Fibroblast of lung (primary cell): ENCODE measurements around the gene WSCD1. TPM values are rescaled to one million over a fixed set of nuclear protein-coding genes. Genes with fewer than 3 reads are reported as not detected.

ENCODE experiments used
- DNase-seq, 2 donors: peaks; one replicate each; pipeline versions ENCODE4 v3.0.0 to v3.0.0-alpha.2; 2010; ENCODE audit warnings: low read depth in 2 of 2
- H2AFZ ChIP-seq: 2 replicates; pipeline ENCODE4 v1.5.1; 2012; ENCODE audit warnings: low read length, control low read depth, inconsistent platforms
- H3K27ac ChIP-seq: 2 replicates; pipeline ENCODE4 v1.5.1; 2011; ENCODE audit warnings: low read length, control low read depth; ENCODE audit not compliant: insufficient read depth
- H3K27me3 ChIP-seq: 2 replicates; pipeline ENCODE4 v1.5.1; 2011; ENCODE audit warnings: mild to moderate bottlenecking, low read length; ENCODE audit not compliant: control insufficient read depth, insufficient read depth
- H3K36me3 ChIP-seq: 2 replicates; pipeline ENCODE4 v1.5.1; 2011; ENCODE audit warnings: low read length; ENCODE audit not compliant: control insufficient read depth, insufficient read depth
- H3K4me1 ChIP-seq: 2 replicates; pipeline ENCODE4 v1.5.1; 2011; ENCODE audit warnings: low read length; ENCODE audit not compliant: control insufficient read depth, insufficient read depth; ENCODE audit errors: extremely low read depth
- H3K4me2 ChIP-seq: 2 replicates; pipeline ENCODE4 v1.5.1; 2011; ENCODE audit warnings: low read length, control low read depth; ENCODE audit not compliant: insufficient read depth; ENCODE audit errors: extremely low read depth
- H3K4me3 ChIP-seq, 4 experiments: fragments of 200-600 bp in 1 of 4; sonication (generic) in 1 of 4; replicated peaks in 1 of 4; 2 replicates each; pipeline ENCODE4 v1.5.1; 2011 to 2016; ENCODE audit warnings: low read length in 4 of 4, low read depth in 3 of 4, mild to moderate bottlenecking in 3 of 4, control low read depth in 2 of 4, inconsistent platforms in 1 of 4, mixed read lengths in 1 of 4; ENCODE audit not compliant: insufficient read depth in 1 of 4; ENCODE audit errors: control extremely low read depth in 1 of 4
- H3K79me2 ChIP-seq: 2 replicates; pipeline ENCODE4 v1.5.1; 2012; ENCODE audit warnings: mild to moderate bottlenecking, low read length, inconsistent platforms; ENCODE audit not compliant: control insufficient read depth, insufficient read depth
- H3K9ac ChIP-seq: 2 replicates; pipeline ENCODE4 v1.5.1; 2011; ENCODE audit warnings: mild to moderate bottlenecking, low read length, control low read depth; ENCODE audit not compliant: insufficient read depth
- H3K9me3 ChIP-seq: 2 replicates; pipeline ENCODE4 v1.5.1; 2012; ENCODE audit warnings: low read depth, low read length; ENCODE audit not compliant: control insufficient read depth, insufficient read depth
- H4K20me1 ChIP-seq: 2 replicates; pipeline ENCODE4 v1.5.1; 2011; ENCODE audit warnings: low read length; ENCODE audit not compliant: control insufficient read depth, insufficient read depth; ENCODE audit errors: extremely low read depth
- EZH2 ChIP-seq: IDR thresholded peaks from 2 replicates; pipeline ENCODE4 v1.5.1; 2012; ENCODE audit warnings: low read length, control low read depth, mild to moderate bottlenecking; ENCODE audit errors: missing control alignments
- polyA plus RNA-seq, 2 donors: library from polyadenylated mRNA; depleted of rRNA in 1 of 2; stranded (reverse) in 1 of 2; unstranded in 1 of 2; fragments of >200 nt; gene quantifications; 2 replicates each; pipeline ENCODE4 v1.2.1, GENCODE V29; 2011 to 2012; ENCODE audit warnings: missing spikeins in 1 of 2
- total RNA-seq: library from RNA; depleted of rRNA; stranded (reverse); fragments of >200 nt; gene quantifications from 2 replicates; pipeline ENCODE4 v1.2.1, GENCODE V29; 2014
- TF ChIP-seq, protein P1 (sequence below), 2 donors: IDR thresholded peaks in 1 of 2; conservative IDR thresholded peaks in 1 of 2; 1 replicate in 1 of 2; 2 replicates in 1 of 2; pipeline ENCODE4 v1.5.1; 2011 to 2012; ENCODE audit warnings: low read length in 2 of 2, control low read depth in 1 of 2, inconsistent platforms in 1 of 2, low read depth in 1 of 2, mild to moderate bottlenecking in 1 of 2

Gene WSCD1
- total and polyA plus RNA-seq, 2 donors (not counting 1 experiment from before 2014, with no cell fraction given) = 0.56 to 0.83 TPM

DNA sequence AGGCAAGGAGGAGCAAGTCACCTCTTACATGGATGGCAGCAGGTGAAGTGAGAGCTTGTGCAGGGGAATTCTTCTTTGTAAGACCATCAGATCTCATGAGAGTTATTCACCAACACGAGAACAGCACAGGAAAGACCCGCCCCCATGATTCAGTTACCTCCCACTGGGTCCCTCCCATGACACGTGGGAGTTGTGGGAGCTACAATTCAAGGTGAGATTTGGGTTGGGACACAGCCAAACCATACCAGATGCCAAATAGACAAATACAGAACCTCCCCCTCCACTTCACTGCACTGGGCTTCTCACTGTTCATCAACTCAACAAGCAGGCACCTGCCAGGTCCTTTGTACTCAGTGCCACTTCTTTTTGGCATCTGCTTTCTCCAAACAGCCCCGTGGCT, 100.2 kb downstream of the WSCD1 start:
- Histone ChIP-seq H3K36me3 (no peaks in the 10 kb centered on the region), H3K4me2 (no peak overlapping the region), H3K9me3 (no peaks in the 10 kb centered on the region), H3K79me2 (no peaks in the 10 kb centered on the region), H3K27me3 (no peaks in the 10 kb centered on the region), H2AFZ (no peak overlapping the region), H3K9ac (no peak overlapping the region), H4K20me1 (no peaks in the 10 kb centered on the region), H3K4me3 (no peak overlapping the region), H3K4me1 (no peaks in the 10 kb centered on the region), H3K27ac (no peak overlapping the region)
- DNase-seq = no peak
- no peak for TF ChIP-seq EZH2
- TF ChIP-seq, protein P1, sequence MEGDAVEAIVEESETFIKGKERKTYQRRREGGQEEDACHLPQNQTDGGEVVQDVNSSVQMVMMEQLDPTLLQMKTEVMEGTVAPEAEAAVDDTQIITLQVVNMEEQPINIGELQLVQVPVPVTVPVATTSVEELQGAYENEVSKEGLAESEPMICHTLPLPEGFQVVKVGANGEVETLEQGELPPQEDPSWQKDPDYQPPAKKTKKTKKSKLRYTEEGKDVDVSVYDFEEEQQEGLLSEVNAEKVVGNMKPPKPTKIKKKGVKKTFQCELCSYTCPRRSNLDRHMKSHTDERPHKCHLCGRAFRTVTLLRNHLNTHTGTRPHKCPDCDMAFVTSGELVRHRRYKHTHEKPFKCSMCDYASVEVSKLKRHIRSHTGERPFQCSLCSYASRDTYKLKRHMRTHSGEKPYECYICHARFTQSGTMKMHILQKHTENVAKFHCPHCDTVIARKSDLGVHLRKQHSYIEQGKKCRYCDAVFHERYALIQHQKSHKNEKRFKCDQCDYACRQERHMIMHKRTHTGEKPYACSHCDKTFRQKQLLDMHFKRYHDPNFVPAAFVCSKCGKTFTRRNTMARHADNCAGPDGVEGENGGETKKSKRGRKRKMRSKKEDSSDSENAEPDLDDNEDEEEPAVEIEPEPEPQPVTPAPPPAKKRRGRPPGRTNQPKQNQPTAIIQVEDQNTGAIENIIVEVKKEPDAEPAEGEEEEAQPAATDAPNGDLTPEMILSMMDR (conservative IDR thresholded peaks at IDR 0.05 in 1 of 2, IDR thresholded peaks at IDR 0.05 in 1 of 2; ENCODE audit: low read depth in 1 of 2, low read length in 2 of 2) = no peak

DNA sequence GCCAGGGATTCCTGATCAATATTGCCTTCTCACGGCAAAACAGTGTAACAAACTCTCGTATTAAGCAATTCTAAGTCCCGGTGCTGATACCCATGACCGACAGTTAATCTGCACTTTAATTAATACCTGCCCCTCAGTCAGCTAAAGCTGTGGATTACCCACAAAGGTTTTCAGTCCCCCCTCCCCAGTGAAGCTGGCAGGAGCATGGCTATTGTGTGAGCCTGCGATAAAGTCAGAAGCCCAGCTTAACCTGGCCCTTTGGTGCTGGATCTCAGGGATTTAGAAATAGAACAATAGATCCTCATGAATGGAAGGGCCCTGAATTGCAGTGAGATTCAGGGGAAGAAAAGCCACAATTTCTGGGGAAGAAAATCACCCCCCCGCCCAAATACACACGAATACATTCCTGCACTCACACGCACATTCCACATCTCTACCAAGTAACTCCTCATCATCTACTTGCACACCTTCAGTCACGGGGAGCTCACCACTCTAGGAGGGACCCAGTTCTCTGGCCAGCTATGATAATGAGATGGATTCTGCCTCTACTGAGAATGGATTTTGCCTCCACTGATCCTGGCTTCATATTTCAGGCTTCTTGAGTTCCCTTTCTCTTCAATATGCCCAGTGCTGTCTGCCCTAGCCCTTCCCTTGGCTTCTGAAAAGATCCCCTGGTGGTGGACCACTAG, 102.6 kb downstream of the WSCD1 start:
- no peaks in the 10 kb centered on the region for H3K4me1 ChIP-seq
- no peaks in the 10 kb centered on the region for H3K9me3 ChIP-seq
- no peak for TF ChIP-seq EZH2
- TF ChIP-seq, protein P1 (conservative IDR thresholded peaks at IDR 0.05 in 1 of 2, IDR thresholded peaks at IDR 0.05 in 1 of 2; ENCODE audit: low read depth in 1 of 2, low read length in 2 of 2) = no peak
- H2AFZ ChIP-seq = no peak overlapping the region
- H3K4me3 ChIP-seq = no peak overlapping the region
- H3K27me3 ChIP-seq = no peaks in the 10 kb centered on the region
- no peaks in the 10 kb centered on the region for H3K36me3 ChIP-seq
- no peak overlapping the region for H3K27ac ChIP-seq
- DNase-seq = no peak
- H4K20me1 ChIP-seq = no peaks in the 10 kb centered on the region
- no peaks in the 10 kb centered on the region for H3K79me2 ChIP-seq
- H3K4me2 ChIP-seq = no peak overlapping the region
- no peak overlapping the region for H3K9ac ChIP-seq

- no peaks in the 10 kb centered on the region for H3K27me3 ChIP-seq
- H4K20me1 ChIP-seq = no peaks in the 10 kb centered on the region
- H3K4me3 ChIP-seq = no peak overlapping the region
- H3K9ac ChIP-seq = no peak overlapping the region
- DNase-seq = no peak
- no peaks in the 10 kb centered on the region for H3K4me1 ChIP-seq
- TF ChIP-seq, protein P1 (conservative IDR thresholded peaks at IDR 0.05 in 1 of 2, IDR thresholded peaks at IDR 0.05 in 1 of 2; ENCODE audit: low read depth in 1 of 2, low read length in 2 of 2) = no peak
- TF ChIP-seq EZH2 = no peak
- H3K36me3 ChIP-seq = no peaks in the 10 kb centered on the region
- H3K27ac ChIP-seq = no peak overlapping the region
- H3K9me3 ChIP-seq = no peaks in the 10 kb centered on the region
- no peak overlapping the region for H3K4me2 ChIP-seq
- no peaks in the 10 kb centered on the region for H3K79me2 ChIP-seq
- no peak overlapping the region for H2AFZ ChIP-seq
Observed at GRCh38 chr17:6173653-6174052, 103.5 kb downstream of the WSCD1 start.
